Kidney (tissue), 14 donors: ENCODE results near the gene DAGLB. TPM values are rescaled to one million over a fixed set of nuclear protein-coding genes. Genes with fewer than 3 reads are reported as not detected.

Experiments used
- DNase-seq, 5 donors: peaks; one replicate each; pipeline ENCODE4 v3.0.0-alpha.2; 2013 to 2020
- FAIRE-seq: peaks from 2 replicates; lab custom pipeline; 2012; peaks lifted over from hg19 to GRCh38; lab: Jason Lieb, UNC
- H3K27ac ChIP-seq, 2 donors: one replicate each; pipeline ENCODE4 v1.7.0; 2013; ENCODE audit warnings: low read depth in 2 of 2, low read length in 2 of 2, inconsistent platforms in 1 of 2
- H3K27me3 ChIP-seq: one replicate; pipeline ENCODE4 v1.7.1; 2013; ENCODE audit warnings: low read length, inconsistent platforms; ENCODE audit not compliant: control insufficient read depth, insufficient read depth
- H3K36me3 ChIP-seq, 3 donors: one replicate each; pipeline versions ENCODE4 v1.7.0 to v1.7.1; 2013; ENCODE audit warnings: low read length in 3 of 3, control low read depth in 1 of 3, inconsistent platforms in 1 of 3; ENCODE audit not compliant: insufficient read depth in 3 of 3, control insufficient read depth in 2 of 3
- H3K4me1 ChIP-seq, 3 donors: one replicate each; pipeline versions ENCODE4 v1.7.0 to v1.7.1; 2013; ENCODE audit warnings: low read length in 3 of 3, inconsistent platforms in 1 of 3, low read depth in 1 of 3; ENCODE audit not compliant: control insufficient read depth in 2 of 3, insufficient read depth in 2 of 3
- H3K4me3 ChIP-seq, 3 donors: one replicate each; pipeline versions ENCODE4 v1.7.0 to v1.8.1; 2013; ENCODE audit warnings: low read length in 3 of 3, control low read depth in 1 of 3, inconsistent platforms in 1 of 3
- H3K9ac ChIP-seq, 3 donors: one replicate each; pipeline versions ENCODE4 v1.7.0 to v1.7.1; 2013; ENCODE audit warnings: low read length in 3 of 3, control low read depth in 1 of 3, inconsistent platforms in 1 of 3
- H3K9me3 ChIP-seq, 3 donors: one replicate each; pipeline versions ENCODE4 v1.7.0 to v1.7.1; 2013; ENCODE audit warnings: low read length in 3 of 3, control low read depth in 1 of 3, inconsistent platforms in 1 of 3; ENCODE audit not compliant: control insufficient read depth in 2 of 3, insufficient read depth in 1 of 3
- CTCF ChIP-seq: IDR thresholded peaks from 3 replicates; pipeline ENCODE4 v1.5.1; 2012; ENCODE audit warnings: mild to moderate bottlenecking, moderate library complexity, borderline replicate concordance; ENCODE audit not compliant: insufficient read depth; ENCODE audit errors: extremely low read depth
- intact Hi-C: fragments of 100-400 bp; cut with DNase I; formaldehyde crosslinking; loops from one replicate; pipeline ENCODE4 v1.11.1; 2022
- polyA plus RNA-seq: library from polyadenylated mRNA; stranded (reverse); fragments of 350-450 nt; fragmentation: Illumina TruSeq; extraction: RNeasy Lipid Tissue Mini Kit (QIAGEN cat#74804); gene quantifications from one replicate; pipeline ENCODE4 v1.2.3, GENCODE V29; 2014; ENCODE audit warnings: low read depth, low replicate concordance; ENCODE audit not compliant: insufficient read depth
- total RNA-seq: library from RNA; stranded (reverse); fragmentation: NEBNext Ultra II Directional; extraction: Animal tissue kit (Norgen Biotek cat#: 25700); gene quantifications from one replicate; pipeline ENCODE4 v1.2.1, GENCODE V29; 2021
- donor health status: control.
- donor health status: control.
- donor health status: control.
- donor health status: control.
- donor health status: control.
- donor health status: DM: yes; HTN: yes; CAD: no.
- donor health status: Normal renal cell carcinoma (clear cell type).

The DAGLB gene
- total and polyA plus RNA-seq, 2 donors from 2014 or later = 7.7 to 25.6 TPM

GRCh38 chr7:6491194-6491593 lies 43.4 kb upstream of the DAGLB start:
- Histone ChIP-seq H3K9me3 (no peaks in the 10 kb centered on the region), H3K9ac (no peak overlapping the region), H3K27me3 (no peaks in the 10 kb centered on the region), H3K4me3 (no peak overlapping the region), H3K36me3 (no peaks in the 10 kb centered on the region), H3K4me1 (no peaks in the 10 kb centered on the region), H3K27ac (no peak overlapping the region)
- TF ChIP-seq CTCF = no peak
- DNase-seq (peak in 1 of 5 donors; percentile 27), FAIRE-seq (no peak)
- intact Hi-C loops = no loop called here

GRCh38 chr7:6489612-6490011 lies 41.9 kb upstream of the DAGLB start:
- Histone ChIP-seq H3K9ac (no peak overlapping the region), H3K4me3 (no peak overlapping the region), H3K4me1 (no peaks in the 10 kb centered on the region), H3K27ac (no peak overlapping the region), H3K9me3 (no peaks in the 10 kb centered on the region), H3K36me3 (no peaks in the 10 kb centered on the region), H3K27me3 (no peaks in the 10 kb centered on the region)
- no peak for FAIRE-seq
- no peak for DNase-seq
- no peak for TF ChIP-seq CTCF
- intact Hi-C loops = no loop called here

GRCh38 chr7:6487184-6487545 lies 39.4 kb upstream of the DAGLB start:
- peaks cover 0 to 5% (median 0%) of the 10 kb centered on the region in 3 donors for H3K4me1 ChIP-seq
- FAIRE-seq (no peak), DNase-seq (no peak)
- H3K4me3 ChIP-seq = no peak overlapping the region
- no peaks in the 10 kb centered on the region for H3K27me3 ChIP-seq
- H3K27ac ChIP-seq = no peak overlapping the region
- no peak for TF ChIP-seq CTCF
- no peak overlapping the region for H3K9ac ChIP-seq
- intact Hi-C loops = no loop called here
- no peaks in the 10 kb centered on the region for H3K36me3 ChIP-seq
- H3K9me3 ChIP-seq = no peaks in the 10 kb centered on the region
